Measurements from ENCODE around the gene CHID1.
A peak's percentile ranks its signal among the peaks of the same experiment; 100 is the strongest.

CHID1 gene

GRCh38 chr11:932435-932834 is 21.8 kb upstream of the CHID1 start:
- DNase-seq: no peak

DNA sequence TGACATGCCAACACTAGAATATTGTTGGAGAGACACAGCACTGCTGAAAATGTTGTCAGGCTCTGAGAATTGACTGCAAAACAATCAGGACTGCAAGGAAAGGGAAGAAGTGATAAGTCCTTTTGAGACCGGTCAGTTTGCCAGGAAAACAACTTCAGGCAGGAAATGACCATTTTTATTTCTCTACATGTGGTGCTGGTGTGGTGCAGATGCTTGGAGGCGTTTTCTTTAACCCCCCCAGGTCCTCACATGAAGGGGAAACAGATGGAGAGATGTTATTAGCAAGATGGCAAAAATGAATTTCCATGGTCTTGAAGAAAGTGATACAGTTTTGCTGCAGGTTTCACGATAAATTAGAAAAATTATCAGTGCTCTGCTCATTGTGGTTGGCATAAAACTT is 20.8 kb upstream of the CHID1 start:
- no peak for DNase-seq

DNA sequence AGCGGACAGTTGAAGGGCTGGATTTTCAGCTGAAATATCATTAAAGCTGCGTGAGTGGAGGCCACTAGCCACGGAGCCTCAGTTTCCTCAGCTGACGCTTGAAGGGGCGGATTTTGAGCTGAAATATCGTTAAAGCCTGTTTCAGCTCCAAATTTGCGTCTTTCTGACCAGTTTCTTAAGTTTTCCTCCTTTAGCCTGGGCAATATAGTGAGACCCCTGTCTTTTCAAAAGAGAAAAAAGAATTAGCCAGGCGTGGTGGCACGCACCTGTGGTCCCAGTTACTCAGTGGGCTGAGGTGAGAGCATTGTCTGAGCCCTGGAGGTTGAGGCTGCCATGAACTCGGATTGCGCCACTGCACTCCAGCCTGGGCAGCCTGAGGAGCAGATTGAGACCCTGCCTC is 18.8 kb upstream of the CHID1 start:
- DNase-seq: no peak

DNA sequence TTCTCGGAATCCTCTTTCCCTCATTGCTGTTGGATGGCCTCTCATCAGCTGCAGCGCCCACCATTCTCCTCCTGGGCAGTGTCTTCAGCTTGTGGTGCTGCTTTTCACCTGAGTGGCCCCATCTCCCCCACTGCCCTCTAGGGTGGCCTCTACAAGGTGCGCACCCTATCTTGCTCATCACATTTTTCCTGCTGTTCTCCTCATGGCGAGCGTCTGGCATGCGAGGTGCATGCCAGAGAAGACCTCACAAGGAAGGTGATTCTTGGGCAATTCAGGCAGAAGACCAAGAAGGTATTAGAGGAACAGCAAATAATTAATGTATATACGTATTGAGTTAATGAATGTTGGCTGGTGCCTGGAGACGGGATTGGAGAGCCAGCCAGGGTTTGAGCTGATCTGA is 18.2 kb upstream of the CHID1 start:
- DNase-seq: no peak

- DNase-seq: no peak
Measured at GRCh38 chr11:927871-928270, 17.3 kb upstream of the CHID1 start.

DNA sequence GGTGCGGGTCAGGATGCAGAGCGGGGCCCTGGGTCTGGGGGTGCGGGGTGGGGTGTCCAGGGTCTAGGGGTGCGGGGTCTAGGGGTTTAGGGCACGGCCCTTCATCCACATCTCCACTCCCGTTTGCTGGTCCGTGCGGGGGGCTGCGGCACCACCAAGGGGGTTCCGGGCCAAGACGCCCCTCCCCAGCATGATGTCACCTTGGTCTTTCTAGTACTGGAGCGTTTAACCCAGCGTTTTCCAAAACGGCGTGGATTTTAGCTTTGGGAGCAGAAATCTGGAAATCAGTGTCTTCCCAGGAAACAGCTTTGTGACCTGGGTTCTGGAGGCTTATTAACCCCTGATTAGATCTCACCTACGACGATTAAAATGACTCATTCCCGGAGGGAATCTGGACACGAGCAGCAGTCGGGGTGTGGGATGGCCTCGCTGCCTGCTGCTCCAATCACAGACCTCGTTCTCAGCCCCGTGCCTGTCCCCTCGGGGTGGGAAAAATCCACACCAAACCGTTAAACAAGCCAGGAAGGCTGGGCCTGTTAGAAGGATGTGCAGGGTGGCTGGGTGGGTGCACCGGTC is 15.8 kb upstream of the CHID1 start:
- DNase-seq: no peak

DNA sequence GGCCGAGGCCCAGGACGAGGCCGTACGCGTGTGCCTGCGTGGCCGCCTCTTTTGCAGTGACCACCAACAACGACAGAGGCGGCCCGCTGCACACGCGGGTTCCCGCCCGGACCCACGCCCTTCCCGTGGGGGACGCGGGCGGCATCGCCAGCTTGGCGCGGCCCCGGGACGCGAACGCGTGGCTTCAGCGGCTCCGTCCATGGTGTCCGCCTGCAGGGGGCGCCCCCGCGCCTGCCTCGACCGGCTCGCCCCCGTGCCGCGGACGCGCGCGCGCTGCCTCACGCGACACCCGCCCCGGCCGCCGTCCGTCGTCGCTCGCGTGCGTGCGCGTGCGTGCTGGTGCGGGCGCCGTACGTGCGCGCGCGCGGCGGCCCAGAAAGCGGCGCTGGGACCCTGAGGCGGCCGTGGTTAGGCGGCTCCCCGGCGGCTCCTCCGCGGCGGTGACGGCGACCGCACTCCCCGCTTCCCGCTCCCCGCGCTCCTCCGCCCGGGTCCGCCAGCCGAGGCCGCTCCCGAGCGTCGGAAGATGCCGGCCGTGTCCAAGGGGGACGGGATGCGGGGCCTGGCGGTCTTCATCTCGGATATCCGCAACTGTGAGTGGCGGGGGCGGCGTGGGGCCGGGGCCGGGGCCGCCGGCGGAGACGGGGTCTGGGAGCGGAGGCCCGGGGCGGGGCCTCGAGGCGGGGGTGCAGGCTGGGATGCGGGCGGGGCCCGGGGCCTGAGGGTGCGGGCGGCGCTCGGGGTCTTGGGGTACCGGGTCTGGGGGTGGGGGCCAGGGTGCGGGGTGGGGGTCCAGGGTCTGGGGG is 15.1 kb upstream of the CHID1 start, which contains the start of gene AP2A2:
Gene AP2A2, plus strand, starts transcription at position 375 of the 806 bp plus-strand sequence. Its CDS starts 152 bp downstream, at position 527.
- peak; percentile 89 for DNase-seq

DNA sequence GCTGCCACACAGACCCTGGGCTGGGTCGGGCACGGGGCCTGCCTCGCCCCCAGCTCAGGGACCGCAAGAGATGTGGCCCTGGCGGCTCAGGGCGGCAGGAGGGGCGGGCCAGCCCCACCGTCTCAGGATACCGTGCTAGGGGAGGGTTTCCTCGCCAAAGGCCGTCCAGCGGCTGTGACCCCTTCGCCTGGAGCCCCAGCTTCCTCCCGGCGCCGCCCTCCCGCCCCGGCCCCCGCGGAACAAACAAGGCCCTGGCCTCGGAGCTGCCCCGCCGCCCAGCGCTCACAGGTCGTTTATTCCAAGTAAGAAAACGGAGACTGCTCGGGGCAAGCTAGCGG is 14.5 kb upstream of the CHID1 start:
- DNase-seq: no peak

DNA sequence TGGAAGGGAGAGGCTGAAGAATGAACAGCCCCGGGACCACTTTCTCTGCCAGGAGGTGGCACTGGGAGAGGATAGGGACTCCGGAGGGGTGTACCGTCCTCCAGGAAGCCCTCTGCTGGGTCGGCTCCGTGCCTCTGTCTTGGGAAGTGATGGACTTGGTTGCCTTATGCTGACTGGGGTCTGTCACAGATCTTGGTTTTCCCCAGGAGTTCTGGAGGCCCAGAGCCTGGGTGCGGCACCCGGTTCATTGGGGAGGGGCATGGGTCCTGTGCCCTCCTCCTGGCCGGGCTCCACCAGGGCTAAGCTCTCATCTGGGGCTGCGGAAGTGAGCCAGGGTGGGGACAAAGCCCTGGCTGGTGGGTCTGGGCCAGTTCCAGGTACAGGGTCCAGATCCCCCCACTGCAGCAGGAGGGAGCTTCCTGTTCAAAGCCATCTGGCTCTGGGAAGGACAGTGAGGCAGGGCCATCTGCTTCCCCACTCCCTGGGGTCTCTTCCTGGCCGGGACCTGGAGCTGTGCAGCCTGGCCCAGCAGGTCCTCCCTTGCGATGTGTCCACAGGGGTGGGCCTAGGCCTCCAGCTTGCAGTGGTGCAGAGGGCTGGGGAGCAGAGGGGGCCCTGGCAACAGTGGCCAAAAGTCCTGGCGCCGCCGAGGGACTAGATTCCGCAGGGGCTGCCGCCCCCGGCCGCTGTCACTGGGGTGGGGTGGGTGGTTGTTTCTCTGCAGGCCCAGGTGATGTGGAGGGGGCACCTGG is 14.0 kb upstream of the CHID1 start:
- DNase-seq: no peak

- no peak for DNase-seq
Measured at GRCh38 chr11:923691-924405, 13.2 kb upstream of the CHID1 start.

- DNase-seq: peak; percentile 60
Measured at GRCh38 chr11:921921-922678, 11.5 kb upstream of the CHID1 start.

GRCh38 chr11:917426-917825 is 6.8 kb upstream of the CHID1 start:
- no peak for DNase-seq

GRCh38 chr11:914747-915501 is 4.3 kb upstream of the CHID1 start:
- no peak for DNase-seq

- DNase-seq: no peak
Measured at GRCh38 chr11:914204-914603, 3.6 kb upstream of the CHID1 start.

GRCh38 chr11:913043-913442 is 2.4 kb upstream of the CHID1 start:
- DNase-seq: no peak

DNA sequence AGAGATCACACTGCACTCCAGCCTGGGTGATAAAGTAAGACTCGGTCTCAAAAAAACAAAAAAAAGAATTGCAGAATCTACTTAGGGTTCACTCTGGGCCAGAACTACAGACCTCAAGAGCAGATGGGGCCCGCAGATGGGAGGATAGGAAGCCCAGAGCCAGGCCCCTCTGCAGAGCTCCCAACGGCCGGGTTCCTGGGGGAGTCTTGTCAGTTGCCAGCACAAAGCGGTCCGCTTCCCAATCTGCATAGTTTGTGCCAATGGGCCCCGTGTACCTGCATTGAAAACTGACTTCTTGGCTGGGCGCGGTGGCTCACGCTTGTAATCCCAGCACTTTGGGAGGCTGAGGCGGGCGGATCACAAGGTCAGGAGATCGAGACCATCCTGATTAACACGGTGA is 1.7 kb upstream of the CHID1 start:
- DNase-seq: no peak

- no peak for DNase-seq
Measured at GRCh38 chr11:911890-912219, 1.2 kb upstream of the CHID1 start.

DNA sequence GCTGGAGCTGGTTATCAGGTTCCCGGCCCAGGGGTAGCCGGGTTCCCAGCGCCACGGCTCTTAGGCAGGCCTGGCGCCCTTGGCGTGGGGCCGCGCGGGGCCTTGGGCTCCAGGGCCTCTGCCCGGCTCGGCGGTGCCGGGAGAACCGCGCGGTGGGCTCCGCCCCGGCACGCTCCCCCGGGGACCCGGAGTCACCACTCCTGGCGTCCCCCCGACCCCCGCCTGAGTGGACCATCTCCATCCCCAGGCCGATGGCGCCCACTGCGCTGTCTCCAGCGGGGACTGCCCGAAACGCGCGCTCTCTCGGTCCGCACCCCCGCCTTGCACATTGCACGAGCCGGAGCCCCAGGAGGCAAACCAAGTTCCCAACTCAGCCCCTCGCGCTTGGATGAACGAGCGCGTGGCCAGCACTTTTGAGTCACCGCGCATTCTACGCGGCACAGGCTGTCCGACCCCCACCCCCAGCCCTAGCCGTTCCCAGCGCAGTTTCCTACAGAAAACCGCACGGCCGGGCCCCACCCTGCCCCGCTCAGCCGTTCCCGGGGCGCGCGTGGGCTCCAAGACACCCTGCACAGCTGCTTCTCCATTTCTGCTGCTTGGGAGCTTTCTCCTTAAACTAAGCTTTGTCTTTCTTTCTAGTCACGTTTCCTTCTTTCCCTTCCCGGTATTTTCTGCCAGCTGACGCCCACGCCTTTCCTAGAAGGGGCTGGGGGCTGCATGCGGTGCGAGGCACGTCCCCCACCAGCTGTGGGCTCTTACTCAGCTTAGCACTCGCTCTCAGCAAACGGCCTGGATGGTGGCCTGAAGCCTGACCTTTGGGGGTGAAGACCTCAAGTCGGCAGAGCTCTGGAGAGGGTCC is 650 bp upstream of the CHID1 start:
- peak; percentile 24 for DNase-seq

DNA sequence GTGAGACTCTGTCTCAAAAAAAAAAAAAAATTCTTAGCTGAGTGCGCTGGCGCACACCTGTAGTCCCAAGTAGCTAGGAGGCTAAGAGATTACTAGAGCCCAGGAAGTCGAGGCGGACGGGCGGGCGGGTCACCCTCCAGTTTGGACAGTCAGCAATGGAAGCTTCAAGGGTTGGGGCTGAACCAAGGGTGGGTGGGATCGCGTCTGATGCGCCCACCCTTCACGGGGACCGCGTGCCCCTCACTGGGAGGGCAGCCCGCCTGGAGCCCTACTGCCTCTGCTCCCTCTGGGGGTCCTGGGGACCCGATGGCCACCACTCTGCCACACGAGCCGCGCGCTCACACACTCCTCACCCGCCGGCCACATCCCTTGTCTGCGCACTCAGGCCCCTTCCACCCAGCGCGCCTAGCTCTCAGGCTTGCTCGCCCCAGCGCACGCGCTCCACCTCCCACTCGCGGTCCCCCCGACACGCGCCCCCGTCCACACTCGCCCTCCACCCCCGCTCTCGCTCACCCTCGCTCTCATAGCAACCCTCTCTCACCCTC is 494 bp downstream of the CHID1 start:
- no peak for DNase-seq

GRCh38 chr11:909406-909805 is 1.2 kb downstream of the CHID1 start:
- no peak for DNase-seq

DNA sequence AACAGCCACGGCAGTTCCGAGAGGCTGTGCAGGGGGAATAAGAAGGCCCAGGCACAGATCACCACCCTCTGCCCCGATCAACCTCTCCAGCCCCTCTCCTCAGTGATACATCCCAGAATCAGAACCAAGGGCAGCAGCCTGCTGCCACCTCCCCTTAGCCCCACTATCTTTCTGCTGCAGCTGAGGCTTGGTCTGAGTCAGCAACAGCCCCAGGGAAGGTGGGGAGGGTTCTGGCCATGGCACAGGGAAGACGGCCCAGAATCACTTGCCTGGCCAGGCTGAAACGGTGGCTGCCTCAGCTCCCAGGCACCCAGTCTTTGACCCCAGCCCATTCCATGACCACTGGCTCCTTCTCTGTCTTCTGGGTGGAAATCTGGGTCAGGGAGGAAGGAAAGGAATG is 2.3 kb downstream of the CHID1 start:
- DNase-seq: no peak

Measured in COR-L47 (cell line).